ENCODE measurements around the gene PLXNB3.
"Not testable (repeated sequence)": the region's sequence is repeated elsewhere in the genome, so short reads cannot be mapped to it uniquely, and the experiment has no call there.

PLXNB3 gene

DNA sequence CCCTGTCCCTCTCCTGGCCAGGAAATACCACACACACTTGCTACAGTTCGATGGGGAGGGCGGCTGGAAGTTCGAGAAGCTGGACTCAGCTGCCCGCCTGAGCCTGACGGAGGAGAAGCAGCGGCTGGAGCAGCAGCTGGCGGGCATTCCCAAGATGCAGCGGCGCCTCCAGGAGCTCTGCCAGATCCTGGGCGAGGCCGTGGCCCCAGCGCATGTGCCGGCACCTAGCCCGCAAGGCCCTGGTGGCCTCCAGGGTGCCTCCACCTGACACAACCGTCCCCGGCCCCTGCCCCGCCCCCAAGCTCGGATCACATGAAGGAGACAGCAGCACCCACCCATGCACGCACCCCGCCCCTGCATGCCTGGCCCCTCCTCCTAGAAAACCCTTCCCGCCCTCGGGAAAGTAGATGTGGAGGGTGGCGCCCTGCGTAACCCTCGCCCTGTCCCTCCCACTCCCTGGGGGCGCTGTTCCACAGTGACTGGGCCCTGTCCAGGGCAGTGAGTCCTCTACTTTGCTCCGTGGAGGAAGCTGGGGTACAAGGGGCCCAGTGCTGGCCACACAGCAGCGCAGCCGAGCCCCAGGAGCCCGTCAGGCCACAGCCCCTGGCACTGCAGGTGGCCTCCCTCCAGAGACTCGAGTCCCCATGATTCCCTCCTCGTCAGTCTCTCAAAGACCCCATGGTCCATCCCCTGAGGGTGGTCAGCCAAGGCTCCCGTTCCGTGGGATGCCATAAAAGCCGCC is 20.4 kb upstream of the PLXNB3 start:
- H3K36me3 ChIP-seq, H3K9me3 ChIP-seq, H3K27me3 ChIP-seq: not testable (repeated sequence)
- DNase-seq = peak; percentile 88
- TF ChIP-seq, protein P1, sequence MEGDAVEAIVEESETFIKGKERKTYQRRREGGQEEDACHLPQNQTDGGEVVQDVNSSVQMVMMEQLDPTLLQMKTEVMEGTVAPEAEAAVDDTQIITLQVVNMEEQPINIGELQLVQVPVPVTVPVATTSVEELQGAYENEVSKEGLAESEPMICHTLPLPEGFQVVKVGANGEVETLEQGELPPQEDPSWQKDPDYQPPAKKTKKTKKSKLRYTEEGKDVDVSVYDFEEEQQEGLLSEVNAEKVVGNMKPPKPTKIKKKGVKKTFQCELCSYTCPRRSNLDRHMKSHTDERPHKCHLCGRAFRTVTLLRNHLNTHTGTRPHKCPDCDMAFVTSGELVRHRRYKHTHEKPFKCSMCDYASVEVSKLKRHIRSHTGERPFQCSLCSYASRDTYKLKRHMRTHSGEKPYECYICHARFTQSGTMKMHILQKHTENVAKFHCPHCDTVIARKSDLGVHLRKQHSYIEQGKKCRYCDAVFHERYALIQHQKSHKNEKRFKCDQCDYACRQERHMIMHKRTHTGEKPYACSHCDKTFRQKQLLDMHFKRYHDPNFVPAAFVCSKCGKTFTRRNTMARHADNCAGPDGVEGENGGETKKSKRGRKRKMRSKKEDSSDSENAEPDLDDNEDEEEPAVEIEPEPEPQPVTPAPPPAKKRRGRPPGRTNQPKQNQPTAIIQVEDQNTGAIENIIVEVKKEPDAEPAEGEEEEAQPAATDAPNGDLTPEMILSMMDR (IDR thresholded peaks at IDR 0.05; ENCODE audit: low read depth, low read length) = peak; percentile 30; the same call in 1 of the 2 replicates
- Histone ChIP-seq H3K4me3 (ENCODE audit: low read depth, low read length) (peak overlapping the region; percentile 52), H3K4me1 (peaks cover 13% of the 10 kb centered on the region)

- Histone ChIP-seq H3K9me3 (no peaks in the 10 kb centered on the region), H3K4me1 (peaks cover 13% of the 10 kb centered on the region), H3K4me3 (ENCODE audit: low read depth, low read length) (peak overlapping the region; percentile 52), H3K27me3 (no peaks in the 10 kb centered on the region), H3K36me3 (no peaks in the 10 kb centered on the region)
- TF ChIP-seq, protein P1 (IDR thresholded peaks at IDR 0.05; ENCODE audit: low read depth, low read length) = peak; percentile 45
- peak; percentile 61 for DNase-seq
Observed at GRCh38 chrX:153744210-153745066, 19.6 kb upstream of the PLXNB3 start.

DNA sequence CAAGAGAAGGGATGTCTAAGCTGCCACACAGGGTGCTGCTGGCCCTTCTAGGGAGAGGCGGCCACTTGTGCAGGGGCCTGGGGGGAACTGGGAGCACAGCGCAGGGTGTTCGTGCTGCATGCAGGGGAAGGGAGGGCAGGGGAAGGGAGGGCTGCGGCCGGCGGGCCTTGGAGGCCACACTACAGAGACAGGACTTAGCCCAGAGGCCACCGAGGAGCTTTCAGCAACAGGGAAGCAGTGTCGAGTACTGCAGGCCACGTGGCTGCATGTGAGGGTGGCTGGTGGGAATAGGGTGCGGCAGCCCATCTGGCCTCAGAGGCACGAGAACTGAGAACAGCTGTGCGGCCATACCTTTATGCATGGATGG is 19.0 kb upstream of the PLXNB3 start:
- not testable (repeated sequence) for H3K27me3 ChIP-seq; H3K4me3 ChIP-seq (ENCODE audit: low read depth, low read length); DNase-seq; H3K9me3 ChIP-seq; H3K36me3 ChIP-seq
- H3K4me1 ChIP-seq = peaks cover 13% of the 10 kb centered on the region

DNA sequence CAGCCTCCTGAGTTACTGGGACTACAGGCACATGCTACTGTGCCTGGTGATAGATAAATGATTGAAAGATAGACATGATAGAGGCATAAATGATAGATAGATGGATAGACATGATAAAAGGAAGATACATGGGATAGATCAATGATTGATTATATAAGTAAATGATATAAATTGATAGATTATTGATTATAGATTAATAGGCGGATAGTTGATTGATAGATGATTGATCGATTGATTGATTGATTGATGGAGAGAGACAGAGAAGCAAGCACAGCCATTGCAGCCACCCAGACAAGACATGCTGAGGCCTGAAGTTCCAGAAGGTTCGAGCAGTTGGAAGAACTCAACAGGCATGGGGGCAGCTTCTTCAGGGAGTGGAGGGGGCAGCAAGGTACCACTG is 17.7 kb upstream of the PLXNB3 start:
- no peak overlapping the region for H3K4me3 ChIP-seq (ENCODE audit: low read depth, low read length)
- H3K9me3 ChIP-seq = no peaks in the 10 kb centered on the region
- TF ChIP-seq, protein P1 (IDR thresholded peaks at IDR 0.05; ENCODE audit: low read depth, low read length) = no peak
- peaks cover 13% of the 10 kb centered on the region for H3K4me1 ChIP-seq
- DNase-seq = no peak
- H3K27me3 ChIP-seq = no peaks in the 10 kb centered on the region
- no peaks in the 10 kb centered on the region for H3K36me3 ChIP-seq

- H3K9me3 ChIP-seq; H3K36me3 ChIP-seq; DNase-seq; H3K27me3 ChIP-seq; H3K4me3 ChIP-seq (ENCODE audit: low read depth, low read length): not testable (repeated sequence)
- peaks cover 13% of the 10 kb centered on the region for H3K4me1 ChIP-seq
Observed at GRCh38 chrX:153746991-153747390, 17.1 kb upstream of the PLXNB3 start.

DNA sequence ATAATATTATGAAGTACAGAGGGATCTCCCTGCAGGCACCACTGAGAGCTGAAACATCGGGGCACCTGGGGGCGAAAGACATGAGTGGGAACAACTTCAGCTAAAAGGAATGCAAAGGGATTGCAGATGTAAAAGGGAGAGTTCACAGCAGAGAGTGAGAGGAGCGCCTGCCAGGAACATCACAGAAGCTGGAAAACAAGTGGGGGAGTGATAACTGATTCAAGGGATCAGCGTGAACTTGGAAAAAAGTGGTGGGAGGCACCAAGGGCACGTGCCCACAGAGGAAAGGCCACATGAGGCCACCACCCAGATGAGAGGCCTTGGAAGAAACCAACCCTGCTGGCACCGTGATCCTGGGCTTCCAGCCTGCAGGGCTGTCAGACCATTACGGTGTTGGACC is 15.0 kb upstream of the PLXNB3 start:
- not testable (repeated sequence) for H3K27me3 ChIP-seq; H3K4me1 ChIP-seq; H3K36me3 ChIP-seq; H3K9me3 ChIP-seq; H3K4me3 ChIP-seq (ENCODE audit: low read depth, low read length); DNase-seq

DNA sequence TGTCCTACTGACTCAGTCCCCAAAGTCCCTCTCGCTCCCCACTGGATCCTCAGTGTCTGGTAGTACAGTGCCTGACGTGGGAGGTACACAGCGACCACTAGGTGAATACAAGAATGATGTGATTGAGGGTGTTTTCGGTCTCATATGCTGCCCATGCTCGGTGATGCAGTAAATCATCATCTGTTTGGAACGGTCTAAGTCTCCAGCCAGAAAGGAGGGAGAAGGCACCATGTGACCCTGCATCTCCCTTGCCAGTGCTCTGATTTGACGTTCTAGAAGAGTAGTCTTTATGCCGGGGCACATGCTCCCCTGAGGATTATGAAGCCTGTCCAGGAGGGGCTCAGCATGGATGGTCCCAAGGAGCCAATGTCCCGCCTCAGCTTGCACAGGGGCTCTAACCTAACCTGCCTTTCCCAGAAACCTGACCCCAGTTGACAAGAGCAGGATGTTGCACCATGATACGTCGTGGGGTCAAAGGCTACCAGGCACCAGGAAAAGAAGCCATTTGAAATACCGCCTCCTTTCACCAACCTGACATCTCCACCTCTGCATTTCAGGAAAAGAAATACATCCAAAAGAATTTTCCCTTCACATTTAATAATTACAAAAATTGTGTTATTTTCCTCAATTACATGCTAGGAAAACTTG is 13.8 kb upstream of the PLXNB3 start:
- Histone ChIP-seq H3K27me3 (no peaks in the 10 kb centered on the region), H3K4me1 (no peaks in the 10 kb centered on the region), H3K36me3 (no peaks in the 10 kb centered on the region), H3K9me3 (no peaks in the 10 kb centered on the region), H3K4me3 (ENCODE audit: low read depth, low read length) (no peak overlapping the region)
- no peak for DNase-seq
- TF ChIP-seq, protein P1 (IDR thresholded peaks at IDR 0.05; ENCODE audit: low read depth, low read length) = no peak

Measured in BE2C (cell line).